Hematopoietic multipotent progenitor cell treated with erythropoietin and hydrocortisone succinate and interleukin-3 and kit ligand, for 8 days (in vitro differentiated cells): Measurements from ENCODE around the gene LAMB4.

Source experiments
- DNase-seq: peaks from one replicate; pipeline ENCODE4 v3.0.0-alpha.2; 2015

Gene LAMB4

GRCh38 chr7:108104324-108104723, 25.8 kb downstream of the LAMB4 start:
- no peak for DNase-seq

DNA sequence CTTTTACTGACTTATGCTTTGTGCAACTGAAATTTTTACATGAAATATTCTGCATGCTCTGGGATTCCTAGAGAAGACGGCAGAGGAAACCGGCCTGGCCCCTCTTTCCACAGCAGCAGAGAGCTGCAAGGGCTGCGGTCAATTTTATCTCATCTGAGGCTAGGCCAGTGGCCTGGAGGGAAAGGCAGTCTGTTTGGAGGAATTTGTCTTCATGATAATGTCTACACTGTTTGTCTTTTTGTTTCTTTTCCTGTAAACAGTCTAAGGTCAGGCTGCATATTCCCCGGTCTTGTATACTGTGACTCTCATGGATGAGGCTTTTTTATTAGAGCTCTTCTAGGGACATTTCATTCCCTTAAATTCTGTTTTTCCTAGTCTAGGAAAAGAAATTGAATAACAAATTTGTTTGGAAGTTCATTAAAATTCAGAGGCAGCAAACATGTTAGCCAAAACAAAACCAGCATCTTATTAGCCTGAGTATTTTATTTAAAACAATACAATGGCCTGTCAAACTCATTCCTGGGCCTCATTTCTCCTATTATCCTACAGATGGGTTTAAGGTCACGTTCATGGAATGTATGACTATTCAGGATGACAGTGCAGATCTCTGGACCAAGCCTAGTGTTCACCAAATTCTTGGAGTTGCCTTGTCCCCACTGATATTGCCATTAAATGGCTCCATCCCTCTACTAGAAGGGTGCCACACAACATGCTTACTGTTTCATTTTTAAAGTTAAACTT, 26.4 kb downstream of the LAMB4 start:
- no peak for DNase-seq

DNA sequence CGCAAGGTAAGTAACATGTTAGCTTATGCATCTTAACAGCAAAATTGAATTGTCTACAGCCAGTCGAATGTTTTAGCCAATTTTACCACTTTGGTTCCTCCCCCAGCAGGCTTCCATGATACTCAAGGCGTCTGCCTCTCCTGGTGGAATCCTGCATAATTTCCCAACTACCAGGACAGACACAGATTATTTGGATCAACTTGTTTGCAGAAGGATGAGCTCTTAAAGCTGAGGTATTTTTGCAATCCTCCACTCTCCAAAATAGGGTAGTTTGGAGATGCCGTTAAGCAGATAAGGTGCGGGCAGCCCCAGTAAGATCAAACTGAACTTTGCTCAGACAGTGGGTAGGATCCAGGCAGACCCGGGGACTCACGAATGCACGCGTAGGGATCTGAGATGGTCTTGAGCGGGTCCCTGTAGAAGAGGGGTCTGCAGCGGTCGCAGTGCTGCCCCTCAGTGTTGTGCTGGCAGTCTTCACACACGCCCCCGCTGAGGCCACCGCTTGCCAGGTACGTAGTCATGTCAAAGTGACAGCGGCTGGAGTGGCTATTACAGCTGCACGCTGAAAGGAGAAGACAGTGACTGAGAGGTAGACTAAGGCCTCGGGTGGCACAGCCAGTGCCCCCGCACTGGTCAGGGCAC, 27.4 kb downstream of the LAMB4 start:
- no peak for DNase-seq

- no peak for DNase-seq
These were observed 28.4 kb downstream of the LAMB4 start for GRCh38 chr7:108101759-108102158.

- no peak for DNase-seq
These were observed 30.4 kb downstream of the LAMB4 start for GRCh38 chr7:108099713-108100112.

DNA sequence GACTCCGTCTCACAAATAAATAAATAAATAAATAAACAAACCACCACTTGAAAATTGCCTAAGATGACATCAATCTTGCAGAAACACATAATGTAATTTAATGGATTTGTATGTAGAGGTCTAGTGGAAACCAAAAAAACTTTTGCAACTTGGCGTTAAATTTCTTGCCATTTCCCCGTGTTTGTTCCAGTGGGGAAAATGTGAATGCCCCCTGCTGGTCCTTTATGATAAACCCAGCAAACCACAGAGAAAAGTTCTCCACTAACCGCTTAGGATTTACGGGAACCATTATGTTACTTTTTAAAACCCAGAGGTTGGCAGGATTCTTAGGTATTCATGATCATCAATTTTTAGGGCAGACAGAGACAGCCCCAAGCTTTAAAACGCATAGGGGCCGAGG, 32.5 kb downstream of the LAMB4 start:
- DNase-seq = peak; percentile 22

- no peak for DNase-seq
These were observed 33.2 kb downstream of the LAMB4 start for GRCh38 chr7:108096996-108097395.

DNA sequence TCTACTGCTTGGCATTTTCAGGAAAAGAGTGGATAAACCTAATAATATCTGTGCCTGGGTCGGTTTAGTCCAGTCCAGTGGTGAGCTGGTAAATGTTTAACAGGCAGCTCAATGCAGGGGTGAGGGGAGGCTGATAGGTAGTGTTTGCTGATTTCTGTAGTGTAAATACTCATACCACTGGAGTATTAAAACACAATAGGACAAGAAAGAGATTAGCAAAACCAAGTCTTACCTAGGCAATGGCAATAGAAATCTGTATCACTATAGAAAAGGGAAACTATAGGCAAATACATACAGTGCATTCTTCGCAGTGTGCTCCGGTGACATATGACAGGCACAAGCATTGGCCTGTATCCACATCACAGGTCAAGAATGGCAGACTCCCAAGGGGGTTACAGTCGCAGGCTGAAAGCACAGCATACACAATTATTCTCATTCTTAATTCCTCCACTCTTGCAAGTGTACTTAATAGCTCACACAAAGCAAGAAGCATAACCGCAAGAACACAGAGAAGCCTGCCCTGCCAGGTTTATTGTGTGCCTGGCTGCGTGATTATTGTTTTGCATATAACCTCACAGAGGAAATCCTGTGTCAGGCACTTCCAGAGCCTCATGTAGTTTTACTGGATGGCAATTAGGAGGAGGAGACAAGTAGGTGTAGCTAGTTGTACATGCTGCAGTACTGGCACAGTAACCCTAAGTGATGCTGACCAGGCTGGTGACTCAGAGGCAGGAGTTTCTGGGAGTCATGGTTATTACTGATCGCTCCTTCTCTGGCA, 35.0 kb downstream of the LAMB4 start:
- no peak for DNase-seq

DNA sequence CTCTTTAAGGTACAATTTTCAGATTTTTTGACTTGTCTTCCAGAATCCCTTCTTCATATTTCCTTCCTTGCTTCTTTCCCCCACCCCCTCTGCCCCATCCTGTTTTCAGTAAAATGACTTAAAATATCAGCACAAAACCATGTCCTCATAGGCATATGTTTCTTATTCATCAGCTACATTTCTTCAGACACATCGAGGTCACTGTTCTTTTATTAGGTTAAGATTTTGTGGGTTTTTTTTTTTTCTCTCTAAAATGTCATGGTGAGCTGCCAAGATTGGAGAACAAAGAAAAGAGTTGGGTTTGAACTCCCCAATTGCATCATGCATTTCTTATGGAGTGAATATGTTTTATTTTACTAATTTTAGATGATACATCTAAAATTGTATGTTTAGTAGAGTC, 35.8 kb downstream of the LAMB4 start:
- DNase-seq = no peak

DNA sequence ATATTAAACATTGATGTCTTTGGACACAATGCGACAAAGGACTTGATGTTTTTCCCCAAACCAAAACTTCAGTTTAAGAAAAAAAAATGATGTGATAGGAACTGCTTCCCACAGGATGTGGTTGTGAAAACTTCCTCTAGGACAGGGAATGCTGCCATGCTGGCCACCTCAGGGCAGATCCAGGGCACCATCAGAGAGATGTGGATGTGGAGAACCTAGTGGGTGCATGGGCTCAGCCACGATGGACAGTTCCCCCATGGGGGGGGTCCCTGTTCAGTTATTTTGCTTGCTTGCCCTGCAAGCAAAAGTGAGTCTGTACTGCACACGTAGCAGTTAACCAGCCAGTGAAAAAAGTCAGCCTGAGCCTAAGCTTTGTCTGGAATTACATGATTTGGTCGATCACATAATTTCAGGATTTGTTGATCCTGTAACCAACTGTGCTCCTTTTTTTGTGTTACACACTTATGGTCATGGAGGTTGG, 36.3 kb downstream of the LAMB4 start:
- DNase-seq = no peak

- DNase-seq = no peak
These were observed 36.8 kb downstream of the LAMB4 start for GRCh38 chr7:108093341-108093740.

DNA sequence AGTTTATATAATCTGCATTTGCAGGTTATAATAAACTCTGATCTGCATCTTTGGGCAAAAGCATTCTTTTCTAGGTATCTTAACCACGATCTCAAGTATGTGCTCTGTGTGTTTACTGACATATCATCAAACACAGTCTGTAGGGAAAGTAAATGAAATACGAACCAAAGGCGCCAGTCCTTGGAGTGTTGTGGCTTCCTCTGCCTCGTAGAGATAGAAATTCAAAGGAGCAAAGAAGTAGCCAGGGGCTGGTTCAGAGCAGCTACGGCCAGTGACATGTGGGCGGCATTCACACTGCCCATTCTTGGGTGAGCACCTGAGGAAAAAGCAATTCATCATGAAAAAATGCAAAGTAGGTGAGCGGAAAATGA, 38.7 kb downstream of the LAMB4 start:
- DNase-seq = no peak

DNA sequence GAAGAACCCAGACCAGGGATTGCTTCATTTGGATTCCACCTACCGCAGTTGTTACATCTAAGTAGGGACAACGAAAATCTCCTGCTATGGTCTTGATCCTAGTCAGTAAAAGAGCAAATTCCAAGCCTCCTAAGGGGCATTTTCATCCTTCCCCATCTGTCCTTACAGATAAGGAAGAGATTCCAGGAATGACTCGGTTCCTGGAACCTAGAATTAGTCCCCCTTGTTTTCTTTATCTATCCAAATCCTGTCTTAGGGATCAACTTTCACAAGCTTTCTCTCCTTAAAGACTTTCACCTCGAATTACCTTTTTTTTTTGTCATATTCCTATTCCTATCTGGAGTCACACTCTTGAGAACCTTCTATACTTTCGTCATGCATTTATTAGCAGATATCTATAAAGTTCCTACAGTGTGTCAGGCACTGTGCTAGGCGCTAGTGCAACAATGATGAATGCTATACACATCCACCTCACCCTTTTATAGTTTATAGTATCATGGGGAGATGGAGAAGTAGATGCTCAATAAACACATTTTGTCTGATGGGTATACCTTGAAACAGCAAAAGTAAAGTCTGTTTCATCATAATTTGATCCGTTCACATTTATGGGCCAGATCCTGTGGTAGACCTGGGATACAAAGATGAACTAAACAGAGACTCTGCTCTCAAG, 39.2 kb downstream of the LAMB4 start:
- no peak for DNase-seq

DNA sequence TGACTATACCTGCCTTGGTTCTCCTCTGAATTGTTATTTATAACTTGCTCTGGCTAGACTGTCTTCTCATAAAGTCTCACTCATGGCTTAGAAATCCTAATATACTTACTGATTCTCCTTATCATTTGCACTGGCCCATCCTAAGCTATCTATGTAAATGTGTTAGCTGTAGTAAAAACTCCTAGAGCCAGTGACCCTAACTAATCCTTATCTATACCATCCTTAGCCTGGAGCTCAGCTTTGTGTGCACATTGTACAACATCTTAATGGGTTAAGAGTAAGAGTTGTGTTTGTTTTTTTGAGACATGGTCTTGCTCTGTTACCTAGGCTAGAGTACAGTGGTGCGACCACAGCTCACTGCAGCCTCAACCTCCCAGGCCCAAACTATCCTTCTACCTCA, 40.8 kb downstream of the LAMB4 start:
- no peak for DNase-seq

DNA sequence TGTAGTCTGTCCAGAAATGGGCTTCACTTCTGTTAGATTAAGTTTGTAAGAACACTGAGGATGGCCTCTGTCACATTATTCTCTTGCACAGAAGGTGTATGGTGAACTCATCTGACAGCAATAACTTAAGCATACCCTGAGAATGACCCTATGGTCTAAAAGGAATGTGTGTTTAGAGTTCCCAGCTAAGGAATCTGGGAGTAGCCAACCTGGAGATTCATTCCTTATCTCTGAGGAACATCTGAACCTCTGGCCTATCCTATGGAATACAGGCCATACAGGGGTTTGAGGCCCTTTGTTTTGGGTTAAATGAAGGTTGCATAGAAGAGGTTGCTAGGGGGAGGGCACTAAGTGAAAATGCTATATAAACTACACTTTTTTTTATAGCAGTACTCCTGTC, 41.4 kb downstream of the LAMB4 start:
- DNase-seq = no peak

DNA sequence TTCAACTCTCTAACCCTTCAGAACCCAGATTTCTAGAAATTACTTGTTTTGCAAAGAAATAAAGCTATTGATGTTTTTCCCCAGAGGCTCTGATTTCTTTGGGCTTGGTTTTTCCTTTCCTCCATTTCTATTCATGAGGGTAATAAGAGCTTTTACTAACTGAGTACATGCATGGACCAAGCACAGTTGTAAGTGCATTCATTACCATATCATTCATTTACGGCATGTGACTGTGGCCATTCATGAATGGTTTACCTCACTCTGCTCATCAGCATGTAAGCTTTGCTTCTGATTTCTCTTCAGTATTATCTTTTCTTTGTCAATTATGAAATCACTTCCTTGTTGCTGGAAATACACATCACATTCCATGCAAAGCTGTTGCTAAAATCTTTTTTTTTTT, 42.4 kb downstream of the LAMB4 start:
- DNase-seq = no peak

DNA sequence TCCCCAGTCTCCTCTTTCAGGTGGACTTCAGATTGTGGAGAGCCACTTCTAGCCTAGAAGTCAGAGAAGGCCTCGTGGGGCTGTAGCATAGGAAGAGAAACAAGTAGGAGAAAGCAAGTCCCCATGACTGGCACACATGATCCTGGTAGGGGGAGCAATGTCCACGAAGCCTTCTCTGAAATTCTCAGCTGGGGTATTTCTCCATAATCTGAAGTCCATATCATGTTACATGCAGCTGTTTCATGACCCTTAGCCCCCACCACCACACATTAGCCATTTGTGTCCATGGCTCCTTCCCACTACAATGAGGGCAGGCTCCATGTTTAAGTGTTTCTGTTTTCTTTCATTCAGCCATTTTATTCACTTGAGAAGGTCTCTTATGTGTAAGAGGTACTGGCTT, 43.2 kb downstream of the LAMB4 start:
- no peak for DNase-seq

GRCh38 chr7:108086546-108086945, 43.6 kb downstream of the LAMB4 start:
- no peak for DNase-seq

GRCh38 chr7:108083980-108084379, 46.2 kb downstream of the LAMB4 start:
- DNase-seq = no peak

GRCh38 chr7:108079648-108080591, 50.2 kb downstream of the LAMB4 start:
- DNase-seq = no peak

GRCh38 chr7:108079276-108079647, 50.9 kb downstream of the LAMB4 start:
- DNase-seq = no peak

DNA sequence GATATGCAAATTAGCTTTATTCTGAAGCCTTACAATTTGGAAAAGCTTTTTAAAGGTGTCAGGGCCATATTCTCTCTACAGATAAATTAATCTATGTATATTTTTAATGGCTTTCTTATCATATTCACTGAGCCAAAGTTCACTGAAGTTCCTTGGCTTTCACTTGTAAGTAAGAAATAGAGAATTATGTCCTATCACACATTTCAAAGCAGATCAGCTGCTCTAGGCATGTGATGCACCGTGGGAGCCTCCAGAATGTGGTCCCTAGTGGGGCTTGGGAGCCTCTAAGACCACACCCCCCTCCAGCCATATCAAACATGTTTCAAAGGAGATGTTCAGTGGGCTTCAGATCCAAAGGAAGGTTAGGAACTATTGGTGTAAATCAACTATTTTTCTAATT, 51.5 kb downstream of the LAMB4 start:
- no peak for DNase-seq
